ENCODE data around the gene UAP1.
"Not testable (repeated sequence)": the region's sequence is repeated elsewhere in the genome, so short reads cannot be mapped to it uniquely, and the experiment has no call there.

UAP1 gene

DNA sequence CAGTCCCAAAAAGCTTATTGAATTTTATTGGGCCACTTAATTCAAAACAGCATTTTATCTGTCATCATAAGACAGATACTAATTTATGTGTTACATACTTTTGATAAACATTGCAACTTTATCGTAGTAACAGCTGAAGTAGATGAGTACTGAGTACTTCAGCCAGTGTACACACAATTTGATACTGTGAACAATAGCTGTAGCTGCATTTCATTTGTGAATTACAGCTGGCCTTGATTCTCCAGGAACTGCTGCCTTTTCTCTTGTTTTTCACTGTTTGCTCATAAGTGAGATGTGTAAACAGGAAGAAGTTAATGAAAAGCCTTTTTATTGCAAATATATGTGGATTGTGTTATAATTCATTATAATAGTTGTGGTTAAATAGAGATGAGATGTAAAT is 10.2 kb downstream of the UAP1 start:
- Histone ChIP-seq H3K4me3 (replicated peaks; ENCODE audit: low read depth, low read length) (no peak overlapping the region), H3K27me3 (replicated peaks; ENCODE audit: control insufficient read depth, insufficient read depth, low read length) (no peaks in the 10 kb centered on the region), H3K36me3 (ENCODE audit: control insufficient read depth, insufficient read depth, low read length) (no peaks in the 10 kb centered on the region; the same call in 1 of the 2 replicates)
- no peak for DNase-seq (ENCODE audit: extremely low read depth, insufficient read length)
- TF ChIP-seq, protein P1, sequence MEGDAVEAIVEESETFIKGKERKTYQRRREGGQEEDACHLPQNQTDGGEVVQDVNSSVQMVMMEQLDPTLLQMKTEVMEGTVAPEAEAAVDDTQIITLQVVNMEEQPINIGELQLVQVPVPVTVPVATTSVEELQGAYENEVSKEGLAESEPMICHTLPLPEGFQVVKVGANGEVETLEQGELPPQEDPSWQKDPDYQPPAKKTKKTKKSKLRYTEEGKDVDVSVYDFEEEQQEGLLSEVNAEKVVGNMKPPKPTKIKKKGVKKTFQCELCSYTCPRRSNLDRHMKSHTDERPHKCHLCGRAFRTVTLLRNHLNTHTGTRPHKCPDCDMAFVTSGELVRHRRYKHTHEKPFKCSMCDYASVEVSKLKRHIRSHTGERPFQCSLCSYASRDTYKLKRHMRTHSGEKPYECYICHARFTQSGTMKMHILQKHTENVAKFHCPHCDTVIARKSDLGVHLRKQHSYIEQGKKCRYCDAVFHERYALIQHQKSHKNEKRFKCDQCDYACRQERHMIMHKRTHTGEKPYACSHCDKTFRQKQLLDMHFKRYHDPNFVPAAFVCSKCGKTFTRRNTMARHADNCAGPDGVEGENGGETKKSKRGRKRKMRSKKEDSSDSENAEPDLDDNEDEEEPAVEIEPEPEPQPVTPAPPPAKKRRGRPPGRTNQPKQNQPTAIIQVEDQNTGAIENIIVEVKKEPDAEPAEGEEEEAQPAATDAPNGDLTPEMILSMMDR (IDR thresholded peaks at IDR 0.05; ENCODE audit: insufficient read depth, low read length, poor library complexity, severe bottlenecking): no peak

GRCh38 chr1:162573136-162573535 is 11.6 kb downstream of the UAP1 start:
- H3K4me3 ChIP-seq (replicated peaks; ENCODE audit: low read depth, low read length): no peak overlapping the region
- TF ChIP-seq, protein P1 (IDR thresholded peaks at IDR 0.05; ENCODE audit: insufficient read depth, low read length, poor library complexity, severe bottlenecking): no peak
- no peaks in the 10 kb centered on the region for H3K27me3 ChIP-seq (replicated peaks; ENCODE audit: control insufficient read depth, insufficient read depth, low read length)
- no peaks in the 10 kb centered on the region; the same call in 1 of the 2 replicates for H3K36me3 ChIP-seq (ENCODE audit: control insufficient read depth, insufficient read depth, low read length)
- no peak for DNase-seq (ENCODE audit: extremely low read depth, insufficient read length)

DNA sequence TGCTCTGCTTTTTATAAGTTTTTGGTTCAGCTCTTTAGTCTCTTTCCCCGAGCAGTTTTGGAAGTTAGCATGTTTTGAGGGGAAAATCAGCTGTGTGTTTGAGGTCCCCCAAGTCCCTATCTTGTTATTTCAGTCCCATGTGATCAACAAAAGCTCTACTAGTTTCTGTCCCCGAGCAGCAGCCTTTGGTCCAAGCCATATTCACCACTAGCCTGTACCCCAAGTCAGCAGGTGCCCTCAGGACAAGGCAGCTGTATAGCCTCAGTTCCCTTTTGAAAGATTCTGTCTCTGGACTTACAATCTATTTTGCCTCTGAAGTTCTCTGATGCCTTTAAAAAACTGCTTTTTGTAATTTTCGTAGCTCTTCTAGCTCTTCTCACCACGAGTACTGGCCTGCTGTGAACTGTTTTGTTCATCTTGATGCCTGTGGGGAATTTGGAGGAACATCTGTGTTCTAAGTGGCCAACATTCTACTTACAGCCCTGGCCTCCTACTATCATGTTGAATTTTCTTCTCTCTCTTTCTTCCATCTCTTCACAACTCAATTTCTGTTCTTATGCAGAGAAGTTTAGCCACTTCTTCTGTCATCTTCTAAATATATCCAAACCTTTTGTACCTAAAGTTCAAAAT is 16.7 kb downstream of the UAP1 start:
- TF ChIP-seq, protein P1 (IDR thresholded peaks at IDR 0.05; ENCODE audit: insufficient read depth, low read length, poor library complexity, severe bottlenecking): no peak
- no peaks in the 10 kb centered on the region for H3K27me3 ChIP-seq (replicated peaks; ENCODE audit: control insufficient read depth, insufficient read depth, low read length)
- no peak for DNase-seq (ENCODE audit: extremely low read depth, insufficient read length)
- no peaks in the 10 kb centered on the region; the same call in 1 of the 2 replicates for H3K36me3 ChIP-seq (ENCODE audit: control insufficient read depth, insufficient read depth, low read length)
- no peak overlapping the region for H3K4me3 ChIP-seq (replicated peaks; ENCODE audit: low read depth, low read length)

- Histone ChIP-seq H3K36me3 (ENCODE audit: control insufficient read depth, insufficient read depth, low read length) (no peaks in the 10 kb centered on the region; the same call in 1 of the 2 replicates), H3K4me3 (replicated peaks; ENCODE audit: low read depth, low read length) (no peak overlapping the region)
- TF ChIP-seq, protein P1 (IDR thresholded peaks at IDR 0.05; ENCODE audit: insufficient read depth, low read length, poor library complexity, severe bottlenecking): no peak
These were observed 17.4 kb downstream of the UAP1 start for GRCh38 chr1:162578936-162579335.

GRCh38 chr1:162580308-162580707 is 18.8 kb downstream of the UAP1 start:
- H3K36me3 ChIP-seq (ENCODE audit: control insufficient read depth, insufficient read depth, low read length): no peaks in the 10 kb centered on the region; the same call in 1 of the 2 replicates
- TF ChIP-seq, protein P1 (IDR thresholded peaks at IDR 0.05; ENCODE audit: insufficient read depth, low read length, poor library complexity, severe bottlenecking): no peak

More at GRCh38 chr1:162578936-162579335, 17.4 kb downstream of the UAP1 start:
- no peak for DNase-seq (ENCODE audit: extremely low read depth, insufficient read length)
- H3K27me3 ChIP-seq (replicated peaks; ENCODE audit: control insufficient read depth, insufficient read depth, low read length): no peaks in the 10 kb centered on the region

GRCh38 chr1:162582901-162583300 is 21.4 kb downstream of the UAP1 start:
- H3K36me3 ChIP-seq (ENCODE audit: control insufficient read depth, insufficient read depth, low read length); DNase-seq (ENCODE audit: extremely low read depth, insufficient read length); H3K27me3 ChIP-seq (replicated peaks; ENCODE audit: control insufficient read depth, insufficient read depth, low read length); H3K4me3 ChIP-seq (replicated peaks; ENCODE audit: low read depth, low read length): not testable (repeated sequence)

More at GRCh38 chr1:162580308-162580707, 18.8 kb downstream of the UAP1 start:
- DNase-seq (ENCODE audit: extremely low read depth, insufficient read length): no peak
- no peaks in the 10 kb centered on the region for H3K27me3 ChIP-seq (replicated peaks; ENCODE audit: control insufficient read depth, insufficient read depth, low read length)
- H3K4me3 ChIP-seq (replicated peaks; ENCODE audit: low read depth, low read length): no peak overlapping the region

GRCh38 chr1:162585101-162585500 is 23.6 kb downstream of the UAP1 start:
- DNase-seq (ENCODE audit: extremely low read depth, insufficient read length); H3K4me3 ChIP-seq (replicated peaks; ENCODE audit: low read depth, low read length); H3K27me3 ChIP-seq (replicated peaks; ENCODE audit: control insufficient read depth, insufficient read depth, low read length); H3K36me3 ChIP-seq (ENCODE audit: control insufficient read depth, insufficient read depth, low read length): not testable (repeated sequence)
